TTC549 (cell line): Measurements from ENCODE around the gene CALN1.
"Not testable (repeated sequence)": the region's sequence is repeated elsewhere in the genome, so short reads cannot be mapped to it uniquely, and the experiment has no call there.

Experiments used
- FAIRE-seq: peaks from 2 replicates; lab custom pipeline; 2012; peaks lifted over from hg19 to GRCh38; lab: Jason Lieb, UNC

Gene CALN1

DNA sequence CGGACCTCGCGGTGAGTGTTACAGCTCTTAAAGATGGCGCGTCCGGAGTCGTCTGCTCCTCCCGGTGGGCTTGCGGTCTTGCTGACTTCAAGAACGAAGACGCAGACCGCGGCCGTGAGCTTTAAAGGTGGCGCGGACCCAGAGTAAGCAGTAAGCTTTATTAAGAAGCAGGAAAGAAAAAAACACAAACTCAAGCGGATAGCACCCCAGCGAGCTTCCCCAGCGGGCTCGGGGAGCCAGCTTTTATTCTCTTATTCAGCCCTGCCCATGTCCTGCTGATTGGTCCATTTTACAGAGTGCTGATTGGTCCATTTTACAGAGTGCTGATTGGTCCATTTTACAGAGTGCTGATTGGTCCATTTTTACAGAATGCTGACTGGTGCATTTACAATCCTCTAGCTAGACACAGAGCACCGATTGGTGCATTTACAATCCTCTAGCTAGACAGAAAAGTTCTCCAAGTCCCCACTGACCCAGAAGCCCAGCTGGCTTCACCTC is at the start of gene CALN1:
TSS of gene CALN1 (minus strand) at position 218 of the 498 bp plus-strand sequence.
- FAIRE-seq = not testable (repeated sequence)

DNA sequence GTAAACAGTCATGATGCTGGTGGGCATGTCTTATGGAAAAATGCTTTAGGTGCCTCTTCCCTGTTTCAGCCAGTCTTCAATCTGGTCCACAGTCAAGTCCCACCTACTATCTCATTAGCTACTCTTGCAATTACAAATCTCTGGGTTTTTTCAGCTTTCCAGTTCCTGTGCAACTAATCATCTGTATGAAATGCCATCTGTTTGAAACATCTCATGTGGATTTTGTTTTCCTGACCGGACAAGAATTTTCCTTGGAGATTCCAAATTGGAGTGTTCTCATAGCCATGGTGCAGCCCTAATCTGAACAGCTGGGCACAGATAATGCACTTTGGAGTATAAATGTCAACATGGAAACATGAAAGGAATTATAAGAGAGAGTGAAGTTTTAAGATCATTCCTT is 41.3 kb upstream of the CALN1 start:
- FAIRE-seq = no peak

DNA sequence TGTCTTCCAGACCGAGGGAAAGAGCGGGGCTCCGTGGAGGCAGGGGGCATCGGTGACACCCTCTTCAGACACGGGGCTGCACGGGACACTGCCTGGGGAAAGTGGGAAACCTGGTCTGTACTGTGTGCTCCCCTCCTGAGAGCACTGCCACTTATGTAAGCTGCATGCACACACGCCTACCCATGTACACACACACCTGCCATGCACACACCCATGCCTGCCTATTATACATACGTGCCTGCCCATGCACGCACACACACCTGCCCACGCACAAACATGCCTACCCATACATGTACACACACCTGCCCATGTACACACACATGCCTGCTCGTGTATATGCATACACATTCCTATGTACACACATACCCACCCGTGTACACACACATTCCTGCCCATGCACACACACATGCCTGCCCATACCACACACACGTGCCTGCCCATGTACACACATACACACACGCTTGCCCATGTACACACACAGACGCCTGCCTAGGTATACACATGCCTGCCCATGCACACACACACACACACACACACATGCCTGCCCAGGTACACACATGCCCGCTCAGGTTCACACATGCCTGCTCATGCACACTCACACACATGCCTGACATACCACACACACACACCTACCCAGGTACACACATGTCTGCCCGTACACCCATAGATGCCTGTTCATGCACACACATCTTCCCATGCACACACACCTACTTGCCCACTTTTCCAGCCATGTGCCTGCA is 35.5 kb upstream of the CALN1 start:
- no peak for FAIRE-seq

- no peak for FAIRE-seq
Measured at GRCh38 chr7:72446591-72447462, 34.7 kb upstream of the CALN1 start.

GRCh38 chr7:72446131-72446530 is 34.0 kb upstream of the CALN1 start:
- FAIRE-seq = no peak

GRCh38 chr7:72445580-72445979 is 33.4 kb upstream of the CALN1 start:
- no peak for FAIRE-seq

GRCh38 chr7:72445075-72445474 is 32.9 kb upstream of the CALN1 start:
- FAIRE-seq = no peak

DNA sequence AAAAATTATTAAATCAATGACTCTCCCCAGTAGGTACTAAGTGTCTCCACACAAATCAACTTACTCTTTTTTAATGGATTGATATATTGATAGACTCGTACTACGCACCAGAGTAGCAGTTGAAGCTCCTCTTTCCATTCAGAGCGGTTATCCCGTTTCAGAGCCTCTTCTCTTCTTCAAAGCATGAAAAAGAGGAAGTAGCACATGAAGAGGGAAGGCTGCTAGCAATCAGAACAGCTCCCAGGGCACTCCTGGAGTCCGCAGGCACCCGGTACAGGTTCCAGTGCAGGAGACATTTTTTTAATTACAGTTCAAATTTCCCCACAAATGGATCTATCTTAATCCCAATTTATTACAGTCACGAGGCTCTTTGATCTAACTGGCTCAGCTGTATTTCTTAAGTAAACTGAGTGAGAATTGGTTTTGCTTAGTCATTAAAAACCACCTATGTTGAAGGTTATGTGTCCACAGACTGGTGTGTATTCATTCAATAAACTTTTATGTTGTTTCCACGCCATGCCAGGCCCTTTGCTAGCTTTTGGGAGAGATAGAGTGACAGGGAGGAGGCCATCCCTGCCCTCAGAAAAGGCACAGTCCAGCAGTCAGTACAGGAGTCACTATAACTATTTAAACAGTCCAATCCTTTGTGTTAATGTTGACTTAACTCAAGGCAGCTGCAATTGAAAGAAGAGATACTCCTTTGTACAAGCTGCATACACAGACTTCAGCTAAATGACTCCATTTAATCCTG is 32.1 kb upstream of the CALN1 start:
- no peak for FAIRE-seq

- FAIRE-seq = no peak
Measured at GRCh38 chr7:72441791-72442190, 29.7 kb upstream of the CALN1 start.

DNA sequence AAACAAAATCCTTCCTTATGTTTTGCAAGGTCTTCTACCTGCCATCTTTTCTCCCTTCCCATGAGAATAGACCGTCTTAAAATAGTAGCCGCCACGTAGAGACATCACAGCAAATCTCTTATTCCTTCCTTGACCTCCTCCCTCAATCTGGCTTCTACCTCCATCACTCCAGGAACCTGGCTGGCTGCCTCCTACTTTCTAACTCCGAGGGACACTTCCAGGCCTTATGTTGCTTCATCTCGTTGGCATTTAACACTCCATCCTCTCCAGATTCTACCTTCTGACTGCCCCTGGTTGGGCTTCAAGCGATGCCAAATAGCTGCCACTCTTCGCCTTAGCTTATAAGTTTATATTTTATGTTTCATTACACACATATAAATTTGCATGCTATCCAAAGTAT is 26.4 kb upstream of the CALN1 start:
- FAIRE-seq = no peak

GRCh38 chr7:72437610-72438009 is 25.5 kb upstream of the CALN1 start:
- FAIRE-seq = no peak

GRCh38 chr7:72437061-72437585 is 25.0 kb upstream of the CALN1 start:
- no peak for FAIRE-seq

DNA sequence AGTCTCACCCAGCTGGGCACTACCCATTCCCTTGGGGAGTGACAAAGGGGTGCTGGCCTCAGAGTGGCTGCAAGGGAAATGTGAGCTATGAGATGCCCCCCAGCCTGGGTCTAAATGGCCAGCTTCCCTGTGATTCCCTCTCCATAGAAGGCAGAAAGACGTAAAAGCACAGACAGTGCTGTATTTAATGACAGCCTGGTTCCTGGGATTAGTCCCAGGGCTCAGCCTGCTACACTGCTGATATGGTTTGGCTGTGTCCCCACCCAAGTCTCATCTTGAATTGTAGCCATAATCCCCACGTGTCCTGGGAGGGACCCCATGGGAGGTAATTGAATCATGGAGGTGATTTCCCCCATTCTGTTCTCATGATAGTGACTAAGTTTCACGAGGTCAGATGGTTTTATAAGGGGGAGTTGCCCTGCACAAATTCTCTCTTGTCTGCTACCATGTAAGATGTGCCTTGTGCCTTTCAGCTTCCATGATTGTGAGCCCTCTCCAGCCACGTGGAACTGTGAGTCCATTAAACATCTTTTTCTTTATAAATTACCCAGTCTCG is 23.9 kb upstream of the CALN1 start:
- no peak for FAIRE-seq

GRCh38 chr7:72435366-72435765 is 23.2 kb upstream of the CALN1 start:
- FAIRE-seq = no peak

DNA sequence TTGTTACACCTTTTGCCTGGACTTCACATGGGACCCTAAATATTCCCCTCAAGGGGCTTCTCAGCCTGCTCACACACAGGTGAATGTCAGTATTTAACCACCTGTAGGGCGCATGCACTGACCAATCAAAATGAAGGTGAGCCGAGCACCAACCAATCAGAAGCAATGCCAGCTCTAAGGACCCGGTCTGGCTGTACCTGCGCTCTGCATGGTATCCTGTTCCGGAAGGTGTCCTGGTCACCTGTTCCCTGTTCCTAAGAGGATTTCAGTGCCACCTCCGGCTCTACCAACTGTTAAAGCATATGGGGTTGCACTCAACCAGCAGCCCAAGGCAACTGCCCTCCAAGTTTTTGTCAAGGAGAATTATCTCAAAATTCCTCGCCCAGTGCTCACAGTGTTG is 18.4 kb upstream of the CALN1 start:
- no peak for FAIRE-seq

DNA sequence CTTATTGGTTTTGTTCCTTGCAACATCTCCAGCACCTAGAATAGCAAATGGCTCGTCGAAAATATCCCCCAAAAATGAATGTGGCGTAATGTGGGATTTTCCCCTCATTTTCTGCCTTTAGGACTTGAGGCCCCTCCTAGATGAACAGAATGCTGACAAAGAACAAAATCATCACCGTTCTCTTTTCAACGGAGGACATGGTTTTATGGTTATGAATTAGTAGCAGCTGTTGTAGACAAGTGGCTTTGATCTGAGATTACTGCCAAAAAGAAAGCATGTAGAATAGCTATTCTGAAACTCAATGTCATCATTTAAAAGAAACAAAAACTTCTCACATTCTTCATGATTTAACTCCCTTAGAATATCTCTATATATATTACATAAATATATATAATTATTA is 17.2 kb upstream of the CALN1 start:
- no peak for FAIRE-seq

- no peak for FAIRE-seq
Measured at GRCh38 chr7:72416846-72417245, 4.7 kb upstream of the CALN1 start.

DNA sequence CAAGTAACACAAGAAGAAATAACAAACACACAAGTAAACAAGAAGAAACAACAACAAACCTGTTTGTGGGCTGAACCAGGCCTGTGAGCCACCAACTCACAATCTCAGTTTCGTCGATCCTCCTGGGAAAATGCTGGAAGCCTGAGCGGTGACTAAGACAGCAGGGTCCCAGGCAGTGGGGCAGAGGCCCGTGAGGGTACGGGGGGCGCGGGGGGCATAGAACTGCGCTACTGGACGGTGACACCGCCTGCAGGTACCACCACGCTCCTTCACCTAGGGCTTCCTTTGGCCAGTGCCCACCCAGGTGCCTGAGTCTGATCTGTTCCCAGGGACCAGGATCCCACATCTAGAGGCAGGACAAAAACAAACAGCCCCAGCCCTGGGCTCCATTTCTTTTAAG is 3.4 kb upstream of the CALN1 start:
- no peak for FAIRE-seq

DNA sequence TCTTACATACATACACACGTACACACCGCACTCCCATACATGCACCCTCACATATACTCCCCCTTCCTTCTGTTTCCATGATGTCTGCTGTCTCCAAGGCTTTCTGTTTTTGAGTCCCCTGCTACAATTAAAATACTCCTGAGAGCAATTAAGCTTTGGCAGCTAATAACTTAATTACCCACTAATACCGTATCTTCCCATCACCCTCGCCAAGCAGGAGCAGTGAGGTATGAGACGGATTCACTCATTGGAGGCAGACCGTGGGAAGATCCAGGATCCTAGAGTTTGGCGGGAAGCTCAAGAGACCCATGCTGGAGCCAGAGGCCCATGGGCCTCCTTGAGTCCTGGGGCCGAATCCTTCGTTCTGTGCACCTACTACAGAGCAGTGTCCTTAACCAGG is 1.7 kb upstream of the CALN1 start:
- no peak for FAIRE-seq

DNA sequence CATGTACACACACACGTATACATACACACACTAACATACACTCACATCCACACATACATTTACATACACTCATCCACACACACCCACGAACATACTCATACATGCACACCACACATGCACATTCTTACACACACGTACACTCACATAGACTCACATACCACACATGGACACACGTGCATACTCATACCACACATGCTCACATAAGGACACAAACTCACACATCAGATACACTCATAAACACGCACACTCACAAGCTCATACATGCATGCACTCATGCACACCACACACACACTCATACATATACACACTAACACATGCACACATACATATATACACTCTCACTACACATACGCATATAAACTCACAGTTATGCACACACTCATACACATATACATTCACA is 1.2 kb upstream of the CALN1 start:
- FAIRE-seq = no peak

GRCh38 chr7:72411419-72411818 is 719 bp downstream of the CALN1 start:
- no peak for FAIRE-seq

- FAIRE-seq = no peak
Measured at GRCh38 chr7:72409638-72410015, 2.5 kb downstream of the CALN1 start.
